ENCODE data around the gene EI24. TPM values are rescaled to one million over a fixed set of nuclear protein-coding genes. Genes with fewer than 3 reads are reported as not detected.

The EI24 gene
- 103 to 116 TPM (median 108 TPM) in 5 replicates for total RNA-seq (2022; extraction: Qiagen RNA extraction; ENCODE audit: low read depth)

DNA sequence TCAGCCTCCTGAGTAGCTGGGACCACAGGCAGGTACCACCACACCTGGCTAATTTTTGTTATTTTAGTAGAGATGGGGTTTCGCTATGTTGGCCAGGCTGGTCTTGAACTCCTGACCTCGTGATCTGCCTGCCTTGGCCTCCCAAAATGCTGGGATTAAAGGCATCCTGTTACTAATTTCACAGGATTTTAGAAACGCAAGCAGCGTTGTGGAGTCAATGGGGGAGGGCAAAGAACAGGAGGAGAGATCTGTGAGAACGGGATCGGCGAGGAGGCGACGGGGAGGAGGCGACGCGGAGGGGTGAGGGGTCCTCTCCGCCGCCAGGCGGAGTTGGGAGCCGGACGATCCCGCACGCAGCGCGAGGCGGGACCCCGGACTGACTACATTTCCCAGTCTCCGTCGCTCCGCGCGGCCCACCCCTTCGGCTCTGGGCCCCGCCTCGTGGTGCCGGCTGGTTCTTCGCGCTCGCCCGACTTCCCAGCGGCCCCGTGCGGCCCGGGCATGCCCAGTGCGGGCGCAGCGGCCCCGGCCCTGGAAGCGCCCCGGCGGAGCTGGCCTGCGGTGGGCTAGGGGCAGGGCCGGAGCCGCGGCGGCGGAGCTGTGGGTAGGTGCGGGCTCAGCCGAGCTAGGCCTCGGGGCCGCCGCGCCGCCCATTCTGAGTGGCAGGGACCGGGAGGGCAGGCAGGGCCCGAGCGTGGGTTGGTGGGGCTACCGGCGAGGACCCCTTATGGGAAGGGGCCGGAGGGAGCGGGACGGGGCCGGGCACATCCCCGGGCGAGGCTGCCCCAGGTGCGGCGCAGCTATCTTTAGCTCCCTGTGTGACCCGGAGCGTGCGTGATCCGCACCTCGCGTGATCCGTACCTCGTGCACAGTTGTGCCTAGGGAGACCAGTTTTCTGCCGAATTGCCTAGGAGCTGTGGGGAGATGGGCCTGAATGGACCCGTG lies at the start of gene EI24:
TSS of gene EI24 (plus strand) at position 508 of the 945 bp plus-strand sequence. CDS start 3,051 bp downstream, outside the sequence.

DNA sequence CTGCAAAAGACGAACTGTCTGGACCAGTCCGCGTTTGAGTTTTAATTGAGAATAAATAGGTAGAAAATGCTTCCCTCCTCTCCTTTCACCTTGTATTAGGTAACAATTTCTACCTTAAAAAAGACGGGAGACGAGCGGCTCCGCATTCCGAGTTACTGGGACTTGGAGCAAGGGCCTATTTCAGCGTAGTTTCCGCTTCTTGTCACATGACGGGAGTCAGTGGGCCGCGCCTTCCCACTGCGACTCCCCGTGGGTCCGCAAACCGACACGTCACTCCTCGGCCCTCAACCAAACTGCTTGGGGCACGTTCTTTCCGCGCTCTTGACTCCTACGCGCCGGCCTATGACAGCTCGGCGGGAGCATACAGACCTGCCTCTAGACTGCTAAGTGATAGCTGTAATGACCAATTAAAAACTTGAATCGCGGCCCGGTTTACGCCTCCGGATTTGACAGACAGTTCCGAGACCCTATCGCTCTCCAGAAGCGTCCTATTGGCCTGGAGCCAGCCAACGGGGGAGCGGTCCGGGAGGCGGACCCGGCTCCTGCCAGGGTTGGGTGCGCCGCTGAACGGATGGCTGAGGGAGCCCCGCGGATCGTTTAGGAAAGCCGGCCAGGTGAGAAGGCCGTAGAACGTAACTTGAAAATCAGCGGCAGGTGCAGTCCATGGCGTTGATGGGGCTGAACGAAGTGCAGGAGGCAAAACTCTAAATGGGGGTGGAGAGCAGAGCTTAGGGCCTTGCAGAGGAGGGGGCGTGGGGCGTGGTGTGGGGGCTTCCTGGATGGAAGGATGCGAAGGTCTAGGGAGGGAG lies 23.2 kb downstream of the EI24 start, which contains the start of gene STT3A:
TSS of gene STT3A (plus strand) at position 548 of the 809 bp plus-strand sequence. CDS start 3,064 bp downstream, outside the sequence.

DNA sequence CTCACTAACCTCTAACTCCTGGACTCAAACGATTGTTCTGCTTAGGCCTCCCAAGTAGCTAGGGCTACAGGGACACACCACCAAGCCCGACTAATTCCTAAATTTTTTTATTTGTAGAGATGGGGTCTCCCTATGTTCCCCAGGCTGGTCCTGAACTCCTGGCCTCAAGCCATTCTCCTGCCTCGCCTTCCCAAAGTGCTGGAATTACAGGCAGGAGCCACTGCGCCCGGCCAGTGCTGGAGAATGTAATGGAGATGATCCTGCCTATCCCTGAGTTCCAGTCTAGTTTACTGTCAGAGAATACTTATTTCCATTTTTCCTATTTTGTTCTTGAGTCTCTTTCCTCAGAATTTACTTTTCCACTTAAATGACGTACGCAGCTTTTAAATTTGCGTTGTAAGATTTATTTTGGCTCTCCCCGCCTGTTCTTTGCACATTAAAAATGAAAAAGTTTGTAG lies 55.5 kb downstream of the EI24 start, which contains the start of gene CHEK1:
TSS of gene CHEK1 (plus strand) at position 408 of the 458 bp plus-strand sequence. CDS start 1,606 bp downstream, outside the sequence.

Other genes starting within 250 kb of the EI24 start
- gene FEZ1, start 73.2 kb upstream of the EI24 start, total RNA-seq (2022; extraction: Qiagen RNA extraction; ENCODE audit: low read depth), result 0.56 to 0.89 TPM (median 0.70 TPM) in 5 replicates
- gene STT3A, start 23.4 kb downstream of the EI24 start, total RNA-seq (2022; extraction: Qiagen RNA extraction; ENCODE audit: low read depth), result 95.0 to 112 TPM (median 103 TPM) in 5 replicates
- gene CHEK1, start 55.7 kb downstream of the EI24 start, total RNA-seq (2022; extraction: Qiagen RNA extraction; ENCODE audit: low read depth), result 29.5 to 39.9 TPM (median 32.2 TPM) in 5 replicates
- gene ACRV1, start 111.4 kb downstream of the EI24 start, total RNA-seq (2022; extraction: Qiagen RNA extraction; ENCODE audit: low read depth), result not detected in 5 replicates
- gene PATE1, start 176.8 kb downstream of the EI24 start, total RNA-seq (2022; extraction: Qiagen RNA extraction; ENCODE audit: low read depth), result not detected in 5 replicates
- 0.02 TPM in 1 of 5 replicates, not detected in the others for gene PATE2, start 209.4 kb downstream of the EI24 start, total RNA-seq (2022; extraction: Qiagen RNA extraction; ENCODE audit: low read depth)
- not detected in 5 replicates for gene PATE3, start 218.7 kb downstream of the EI24 start, total RNA-seq (2022; extraction: Qiagen RNA extraction; ENCODE audit: low read depth)

All from A549 treated with CpdA at 1 μM for 4 hours (cell line).